ENCODE data around the gene ATP6AP1.

The ATP6AP1 gene

GRCh38 chrX:154477891-154478477 lies 49.5 kb downstream of the ATP6AP1 start:
- no peaks in the 10 kb centered on the region for H3K9me3 ChIP-seq (ENCODE audit: insufficient read depth, low read depth, low read length)
- no peaks in the 10 kb centered on the region for H3K9me2 ChIP-seq (replicated peaks; ENCODE audit: low read depth, low read length)
- H4K20me1 ChIP-seq (ENCODE audit: insufficient read depth, low read length, poor library complexity, severe bottlenecking): no peaks in the 10 kb centered on the region
- TF ChIP-seq EZH2phosphoT487 (IDR thresholded peaks at IDR 0.05; ENCODE audit: borderline replicate concordance) (no peak), CTCF (conservative IDR thresholded peaks at IDR 0.05; ENCODE audit: low read length) (no peak)
- peak overlapping the region; percentile 79 for H3K9ac ChIP-seq (ENCODE audit: low read depth, low read length, poor library complexity, severe bottlenecking)
- peak overlapping the region; percentile 81 for H3K4me2 ChIP-seq (ENCODE audit: low read depth, low read length, poor library complexity, severe bottlenecking)
- H3K4me1 ChIP-seq (ENCODE audit: insufficient read depth, low read length, poor library complexity, severe bottlenecking): peaks cover 14% of the 10 kb centered on the region
- H2AFZ ChIP-seq (ENCODE audit: low read length): no peak overlapping the region
- peak overlapping the region; percentile 75 for H3K4me3 ChIP-seq (ENCODE audit: low read length, poor library complexity, severe bottlenecking)
- no peaks in the 10 kb centered on the region for H3F3A ChIP-seq (ENCODE audit: low read depth)
- no peaks in the 10 kb centered on the region for H3K27me3 ChIP-seq (ENCODE audit: insufficient read depth, low read length, poor library complexity, severe bottlenecking)
- peaks cover 6% of the 10 kb centered on the region; the same call in 1 of the 2 replicates for H3K79me2 ChIP-seq (ENCODE audit: insufficient read depth, low read length)
- no peaks in the 10 kb centered on the region for H3K36me3 ChIP-seq (ENCODE audit: insufficient read depth, low read length)

DNA sequence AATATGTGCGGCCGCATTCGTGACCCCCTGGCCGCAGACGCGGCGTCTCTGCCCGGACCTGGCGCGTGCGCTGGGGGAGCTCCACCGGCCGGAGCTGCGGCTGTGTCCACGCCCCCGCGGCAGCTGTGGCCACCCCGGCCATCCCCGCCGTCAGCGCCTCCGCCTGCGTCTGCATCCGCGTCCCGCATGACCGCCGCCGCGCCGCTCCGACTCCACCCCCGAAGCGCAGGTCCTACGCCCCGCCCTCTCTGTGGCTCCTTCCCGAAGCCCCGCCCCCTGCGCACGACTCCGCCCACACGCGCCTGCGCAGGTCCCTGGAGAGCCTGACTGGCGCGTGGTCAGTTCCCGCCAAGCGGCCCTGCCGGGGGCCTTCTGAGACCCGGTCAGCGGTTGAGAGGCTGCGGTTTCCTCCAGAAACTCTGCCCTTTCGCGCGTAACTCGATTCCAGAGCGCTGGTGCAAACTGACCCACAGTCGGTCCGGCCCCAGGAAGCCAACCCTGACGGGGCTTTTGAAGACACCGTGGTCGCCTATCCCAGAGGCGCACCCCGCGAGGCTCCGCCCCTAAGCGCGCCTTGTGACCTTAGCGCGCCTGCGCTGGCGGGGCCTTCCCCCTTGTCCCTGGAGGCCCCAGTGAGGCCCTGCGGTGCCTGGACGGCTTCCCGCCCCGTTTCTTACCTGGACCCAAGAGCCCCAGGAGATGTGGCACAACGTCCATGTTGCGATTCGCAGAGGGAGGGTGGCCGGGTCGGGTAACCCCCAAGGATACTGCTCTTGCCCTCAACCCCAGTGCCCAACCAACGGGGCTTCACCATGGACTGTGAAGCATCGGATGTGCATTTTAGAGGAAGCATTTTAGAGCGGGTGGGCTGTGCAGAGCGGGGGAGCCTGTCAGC lies 50.5 kb downstream of the ATP6AP1 start, which contains the start of gene LAGE3:
Gene LAGE3, minus strand, starts transcription at position 554 of the 895 bp plus-strand sequence. Its CDS starts 366 bp downstream, at position 188.
- peak within 1 kb of the TSS; percentile 75 for H3K4me3 ChIP-seq (ENCODE audit: low read length, poor library complexity, severe bottlenecking)
- H3K27me3 ChIP-seq (ENCODE audit: insufficient read depth, low read length, poor library complexity, severe bottlenecking): no peaks in the 10 kb centered on the region
- H2AFZ ChIP-seq (ENCODE audit: low read length): peak within 1 kb of the TSS; percentile 70
- H3F3A ChIP-seq (ENCODE audit: low read depth): no peaks in the 10 kb centered on the region
- no peaks in the 10 kb centered on the region for H3K9me3 ChIP-seq (ENCODE audit: insufficient read depth, low read depth, low read length)
- peaks cover 14% of the 10 kb centered on the region for H3K4me1 ChIP-seq (ENCODE audit: insufficient read depth, low read length, poor library complexity, severe bottlenecking)
- no peaks in the 10 kb centered on the region for H3K36me3 ChIP-seq (ENCODE audit: insufficient read depth, low read length)
- H3K9me2 ChIP-seq (replicated peaks; ENCODE audit: low read depth, low read length): no peaks in the 10 kb centered on the region
- peaks cover 14% of the 10 kb centered on the region; the same call in 1 of the 2 replicates for H3K79me2 ChIP-seq (ENCODE audit: insufficient read depth, low read length)
- TF ChIP-seq CTCF (conservative IDR thresholded peaks at IDR 0.05; ENCODE audit: low read length) (no peak), EZH2phosphoT487 (IDR thresholded peaks at IDR 0.05; ENCODE audit: borderline replicate concordance) (no peak)
- H3K9ac ChIP-seq (ENCODE audit: low read depth, low read length, poor library complexity, severe bottlenecking): peak within 1 kb of the TSS; percentile 79
- H3K4me2 ChIP-seq (ENCODE audit: low read depth, low read length, poor library complexity, severe bottlenecking): peak within 1 kb of the TSS; percentile 81
- no peaks in the 10 kb centered on the region for H4K20me1 ChIP-seq (ENCODE audit: insufficient read depth, low read length, poor library complexity, severe bottlenecking)

GRCh38 chrX:154481195-154481594 lies 52.7 kb downstream of the ATP6AP1 start:
- H3K9me2 ChIP-seq (replicated peaks; ENCODE audit: low read depth, low read length): no peaks in the 10 kb centered on the region
- H3K4me2 ChIP-seq (ENCODE audit: low read depth, low read length, poor library complexity, severe bottlenecking): no peak overlapping the region
- H3K4me3 ChIP-seq (ENCODE audit: low read length, poor library complexity, severe bottlenecking): no peak overlapping the region
- peaks cover 14% of the 10 kb centered on the region for H3K4me1 ChIP-seq (ENCODE audit: insufficient read depth, low read length, poor library complexity, severe bottlenecking)
- peaks cover 5% of the 10 kb centered on the region for H4K20me1 ChIP-seq (ENCODE audit: insufficient read depth, low read length, poor library complexity, severe bottlenecking)
- H3K36me3 ChIP-seq (ENCODE audit: insufficient read depth, low read length): no peaks in the 10 kb centered on the region
- H3K27me3 ChIP-seq (ENCODE audit: insufficient read depth, low read length, poor library complexity, severe bottlenecking): no peaks in the 10 kb centered on the region
- H2AFZ ChIP-seq (ENCODE audit: low read length): no peak overlapping the region
- H3K9me3 ChIP-seq (ENCODE audit: insufficient read depth, low read depth, low read length): no peaks in the 10 kb centered on the region
- no peak overlapping the region for H3K9ac ChIP-seq (ENCODE audit: low read depth, low read length, poor library complexity, severe bottlenecking)
- peaks cover 36% of the 10 kb centered on the region for H3K79me2 ChIP-seq (ENCODE audit: insufficient read depth, low read length)
- H3F3A ChIP-seq (ENCODE audit: low read depth): no peaks in the 10 kb centered on the region
- no peak for TF ChIP-seq EZH2phosphoT487 (IDR thresholded peaks at IDR 0.05; ENCODE audit: borderline replicate concordance)
- no peak for TF ChIP-seq CTCF (conservative IDR thresholded peaks at IDR 0.05; ENCODE audit: low read length)

All from Loucy (cell line).